HG03442 (cell line): ENCODE results near the gene REPIN1.
"Not testable (repeated sequence)": the region's sequence is repeated elsewhere in the genome, so short reads cannot be mapped to it uniquely, and the experiment has no call there.

Experiments
- ATAC-seq: cut with Tn5 transposase; IDR thresholded peaks from one replicate; pipeline ENCODE4 v1.9.1; 2021; ENCODE audit warnings: mild to moderate bottlenecking, moderate library complexity; ENCODE audit not compliant: unreplicated experiment

Gene REPIN1

GRCh38 chr7:150374472-150374871, 5.8 kb downstream of the REPIN1 start:
- no peak for ATAC-seq

DNA sequence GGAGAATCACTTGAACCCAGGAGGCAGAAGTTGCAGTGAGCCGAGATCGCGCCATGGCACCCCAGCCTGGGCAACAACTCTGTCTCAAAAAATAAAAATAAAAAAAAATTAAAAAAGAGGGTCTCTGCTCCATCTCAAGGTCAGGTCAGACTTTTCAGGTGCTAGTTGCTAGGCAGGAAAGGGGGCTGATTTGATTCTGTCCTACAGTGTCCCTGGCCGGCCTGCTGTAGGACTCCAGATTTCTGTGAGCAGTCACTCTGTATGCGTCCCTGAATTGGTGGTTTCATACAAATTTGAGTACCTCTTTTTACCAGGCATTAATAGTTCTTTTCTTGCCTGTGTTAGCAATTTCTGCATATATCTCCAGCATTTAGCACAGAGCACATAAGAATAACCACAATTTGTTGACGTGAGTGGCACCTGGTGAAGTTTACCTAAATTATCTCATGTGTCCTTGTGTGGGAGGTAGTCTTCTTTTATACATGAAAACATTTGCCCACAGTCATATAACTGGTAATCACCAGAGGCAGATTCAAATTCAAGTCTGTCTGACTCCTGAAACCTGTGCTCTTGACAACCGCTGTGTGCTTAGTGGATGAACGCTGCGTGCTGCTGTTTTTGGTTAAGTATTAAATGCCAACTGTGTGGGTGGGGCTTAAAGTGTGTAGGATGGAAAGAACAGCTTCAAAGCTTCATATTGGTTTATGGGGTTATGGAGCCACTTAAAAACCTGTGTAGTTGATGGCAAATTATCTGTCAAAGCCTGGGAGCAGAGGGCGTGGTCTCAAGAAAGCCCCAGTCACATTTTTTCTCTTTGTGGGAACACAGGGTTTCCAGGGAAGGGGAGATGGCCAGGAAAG, 7.3 kb downstream of the REPIN1 start:
- ATAC-seq: no peak

- no peak for ATAC-seq
Observed at GRCh38 chr7:150376560-150376959, 7.9 kb downstream of the REPIN1 start.

DNA sequence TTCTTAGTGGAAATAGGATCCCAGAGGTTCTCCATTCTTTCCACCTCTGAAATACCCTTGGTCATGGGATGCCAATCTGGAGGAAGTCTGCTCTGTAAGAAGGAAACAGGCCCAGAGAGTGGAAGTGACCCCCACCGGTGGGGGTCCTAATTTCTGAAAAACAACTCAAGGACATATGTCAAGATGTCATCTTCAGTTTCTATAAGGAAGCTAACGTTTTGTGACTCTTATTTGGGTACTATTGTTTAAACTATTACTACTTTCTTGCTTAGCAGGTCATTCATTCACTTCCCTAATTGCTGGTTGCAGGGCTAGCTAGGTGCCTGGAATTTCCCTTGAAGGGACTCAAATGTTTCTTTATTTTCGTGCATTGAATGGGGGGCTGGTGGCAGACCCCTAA, 8.6 kb downstream of the REPIN1 start:
- ATAC-seq: no peak

GRCh38 chr7:150377635-150378034, 9.0 kb downstream of the REPIN1 start:
- no peak for ATAC-seq

GRCh38 chr7:150378115-150378852, 9.7 kb downstream of the REPIN1 start:
- ATAC-seq: no peak

DNA sequence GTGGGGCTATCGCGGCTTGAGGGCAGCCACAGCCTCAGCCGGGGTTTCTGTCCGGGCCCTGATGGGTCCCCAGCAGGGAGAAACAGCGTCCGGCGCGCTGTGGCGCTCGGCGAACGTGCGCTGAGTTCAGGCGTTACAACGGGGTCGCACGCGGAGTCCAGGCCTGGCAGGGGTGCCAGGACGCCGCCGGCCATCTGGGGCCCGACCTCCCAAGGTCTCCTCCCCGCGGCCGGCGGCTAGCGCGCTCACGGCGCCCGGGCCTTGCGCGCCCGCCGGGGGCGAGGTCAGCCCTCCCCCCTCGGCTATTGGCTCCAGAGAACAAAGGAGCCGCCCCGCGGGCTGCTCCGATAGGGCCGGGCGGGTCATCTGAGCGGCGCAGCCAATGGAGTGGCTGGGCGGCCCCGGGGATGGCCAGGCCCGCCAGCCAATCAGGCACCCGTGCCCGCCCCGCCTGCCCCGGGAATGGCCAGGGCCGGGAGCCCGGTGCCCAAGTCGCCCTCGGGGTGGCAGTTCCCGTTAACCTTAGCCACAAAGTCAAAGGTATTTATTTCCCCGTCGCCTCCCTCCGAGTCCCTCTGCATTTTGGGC, 10.3 kb downstream of the REPIN1 start, which contains the start of gene ZNF775:
Gene ZNF775 (plus strand): TSS at position 478 of the 588 bp plus-strand sequence. CDS start 9,141 bp downstream, outside the sequence.
- peak; percentile 84 for ATAC-seq

DNA sequence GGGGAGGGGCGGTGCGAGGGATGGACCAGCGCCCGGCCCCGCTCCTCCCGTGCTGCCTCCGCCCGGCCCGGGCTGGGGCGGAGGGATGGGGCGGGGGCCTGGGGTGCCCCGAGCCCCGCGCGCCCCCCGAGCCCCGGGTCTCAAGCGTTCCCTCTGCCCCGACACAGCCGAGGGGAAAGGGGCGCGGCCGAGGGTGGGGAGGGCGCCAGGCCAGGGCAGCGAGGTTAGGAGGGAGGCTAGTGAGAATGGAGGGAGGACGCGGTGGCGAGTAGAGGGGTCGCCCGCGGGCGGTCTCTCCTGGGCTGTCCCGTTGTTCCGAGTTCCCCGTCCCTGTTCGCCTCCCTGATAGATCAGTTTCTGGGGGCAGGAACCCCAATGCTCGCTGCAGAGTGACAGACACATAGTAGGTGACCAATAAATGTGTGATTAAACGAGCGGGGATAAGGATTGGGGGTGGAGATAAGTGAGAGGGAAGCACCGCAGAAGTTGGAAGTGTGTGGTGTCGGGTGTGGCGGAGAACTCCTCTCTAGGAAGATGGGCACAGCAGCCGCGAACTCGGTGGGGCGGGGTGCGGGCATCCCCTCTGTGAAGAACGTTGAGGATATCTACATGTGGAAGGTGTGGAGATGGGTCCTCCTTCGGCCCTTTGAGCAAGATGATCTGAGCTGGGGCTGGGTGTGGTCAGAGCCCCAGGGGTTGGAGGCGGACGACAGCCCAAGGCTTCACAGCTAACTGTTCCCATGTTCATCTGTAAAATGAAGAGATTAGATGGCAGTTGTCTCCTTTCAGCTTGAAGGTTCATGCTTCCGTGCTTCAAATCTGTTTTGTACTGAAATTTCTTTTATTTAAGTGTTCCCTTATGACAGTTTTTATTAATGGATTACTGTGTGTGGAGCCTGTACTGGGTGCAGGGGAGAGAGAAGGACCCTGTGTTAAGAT, 11.1 kb downstream of the REPIN1 start:
- peak; percentile 23 for ATAC-seq

DNA sequence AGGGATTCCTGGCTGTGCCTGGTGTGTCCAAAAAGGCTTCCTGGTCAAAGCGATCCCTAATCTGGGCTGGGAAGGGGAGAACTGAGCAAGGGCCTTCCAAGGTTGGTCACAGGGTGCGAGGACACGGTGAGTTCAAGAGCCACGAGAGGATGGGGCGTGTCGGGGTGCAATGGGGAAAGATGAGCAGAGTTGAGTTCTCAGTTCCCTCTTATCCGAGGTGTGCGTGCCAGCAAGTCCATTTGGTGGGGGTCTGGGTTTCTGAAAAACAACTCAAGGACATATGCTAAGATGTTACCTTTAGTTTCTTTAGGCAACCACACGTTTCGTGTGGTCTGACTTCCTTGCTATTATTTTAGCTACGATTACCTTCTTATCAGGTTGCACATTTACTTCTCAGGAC, 11.8 kb downstream of the REPIN1 start:
- ATAC-seq: no peak

DNA sequence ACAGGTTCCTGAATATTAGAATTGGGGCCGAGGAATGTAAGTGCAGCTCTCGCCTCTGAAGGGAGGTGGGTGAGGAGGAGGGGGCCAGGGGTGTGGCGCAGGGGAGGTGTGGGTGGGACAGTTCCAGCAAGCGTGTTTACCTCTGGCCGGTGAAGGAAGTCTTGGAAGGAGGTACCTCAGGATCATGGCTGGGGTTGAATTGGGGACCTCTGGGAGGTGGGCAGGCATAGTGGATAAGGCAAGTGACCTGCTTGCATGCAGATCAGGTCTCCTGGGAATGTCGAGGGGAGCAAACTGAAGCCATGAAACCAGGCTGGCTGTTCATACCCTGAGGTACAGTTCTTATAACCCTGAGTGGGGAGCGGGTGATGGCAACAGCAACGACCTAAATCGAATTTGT, 12.5 kb downstream of the REPIN1 start:
- ATAC-seq: no peak

DNA sequence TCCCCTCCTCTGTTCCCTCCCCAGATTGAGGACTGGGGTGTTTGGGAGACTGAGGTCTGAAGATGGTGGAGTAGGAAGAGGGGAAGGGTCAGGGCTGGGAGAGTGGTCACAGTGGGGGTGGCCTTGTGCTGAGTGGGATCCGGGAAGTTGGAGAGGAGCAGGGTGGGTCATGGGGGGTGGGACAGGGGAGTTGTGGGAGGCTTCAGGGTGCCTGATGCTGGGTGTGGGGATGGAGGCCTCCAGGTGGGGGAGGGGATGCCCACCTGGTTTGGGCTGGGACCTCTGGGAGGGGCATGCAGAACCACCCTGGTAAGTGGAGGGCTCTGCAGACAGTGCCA, 13.1 kb downstream of the REPIN1 start:
- ATAC-seq: no peak

- ATAC-seq: no peak
Observed at GRCh38 chr7:150382123-150382843, 13.7 kb downstream of the REPIN1 start.

DNA sequence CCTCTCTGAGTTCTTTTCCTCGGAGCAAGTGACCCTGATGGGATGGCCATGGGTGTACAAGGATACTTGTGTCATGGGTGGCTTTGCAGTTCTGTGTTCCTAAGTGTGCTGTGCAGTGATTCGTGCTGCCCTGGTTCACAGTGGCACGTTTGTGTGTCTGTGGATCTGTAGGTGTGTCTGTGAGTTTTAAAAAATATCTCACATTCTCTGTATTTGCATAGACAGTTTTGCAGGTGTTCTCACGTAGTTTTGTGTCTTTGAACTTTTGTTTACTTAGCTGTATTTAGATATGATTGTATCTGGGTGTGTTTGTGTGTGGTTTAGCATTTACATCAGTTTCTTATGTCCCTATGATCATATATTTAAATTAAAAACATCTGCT, 14.2 kb downstream of the REPIN1 start:
- no peak for ATAC-seq

- no peak for ATAC-seq
Observed at GRCh38 chr7:150383710-150384397, 15.2 kb downstream of the REPIN1 start.

DNA sequence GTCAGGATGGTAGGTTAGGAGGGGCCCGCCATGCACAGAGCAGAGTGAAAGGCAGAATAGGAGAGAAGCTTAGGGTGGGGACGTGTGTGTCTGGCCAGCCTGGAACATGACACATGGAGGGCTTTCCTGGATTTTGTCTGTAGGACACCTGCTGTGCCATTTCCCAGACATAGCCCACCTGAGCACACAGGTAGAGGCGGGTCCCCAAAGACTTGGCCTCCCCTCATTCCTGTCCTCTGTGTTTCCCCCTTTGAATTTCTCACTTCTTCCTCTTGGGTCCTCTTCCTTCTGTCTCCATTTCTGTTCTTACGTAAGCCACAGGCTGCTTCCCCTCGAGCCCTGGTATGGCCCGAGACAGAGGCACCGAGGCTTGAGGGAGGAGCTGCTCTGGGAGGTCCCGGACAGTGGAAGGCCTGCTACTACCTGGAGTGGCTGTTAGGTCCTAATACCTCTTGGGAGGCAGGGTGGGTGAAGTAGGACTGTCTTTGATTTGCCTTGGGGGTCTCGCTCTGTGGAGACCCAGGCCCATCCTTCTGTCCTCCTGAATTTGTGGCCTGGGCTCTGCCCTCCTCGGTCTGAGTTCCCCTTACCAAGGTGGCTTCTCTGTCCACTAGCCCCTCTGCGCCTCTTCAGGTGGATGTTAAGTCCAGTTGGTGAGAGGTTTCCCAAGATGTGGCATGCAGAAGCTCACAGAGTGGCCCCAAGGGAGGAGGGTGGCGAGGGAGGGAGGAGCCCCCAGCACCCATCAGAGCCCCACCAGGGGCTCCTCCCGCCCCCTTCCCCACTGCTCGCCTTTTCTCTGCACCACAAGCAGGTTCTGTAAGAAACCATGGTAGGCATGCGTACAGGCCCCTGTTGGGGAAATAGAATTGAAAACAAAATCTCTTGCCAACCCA, 16.0 kb downstream of the REPIN1 start:
- no peak for ATAC-seq

DNA sequence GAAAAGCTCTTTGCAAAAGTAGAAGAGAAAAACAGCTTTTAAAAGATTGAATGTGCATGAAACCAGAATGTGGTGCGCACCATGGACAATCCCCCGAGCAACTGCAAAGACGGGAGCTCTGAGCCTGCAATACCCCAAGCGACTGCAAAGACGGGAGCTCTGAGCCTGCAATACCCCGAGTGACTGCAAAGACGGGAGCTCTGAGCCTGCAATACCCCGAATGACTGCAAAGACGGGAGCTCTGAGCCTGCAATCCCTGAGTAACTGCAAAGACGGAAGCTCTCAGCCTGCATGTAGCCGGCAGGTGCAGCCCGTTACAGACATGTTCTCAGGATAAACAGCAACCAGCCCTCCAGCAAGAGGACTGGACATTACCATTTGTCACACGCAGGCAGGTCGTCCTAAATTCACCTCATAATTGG, 16.7 kb downstream of the REPIN1 start:
- ATAC-seq: no peak

DNA sequence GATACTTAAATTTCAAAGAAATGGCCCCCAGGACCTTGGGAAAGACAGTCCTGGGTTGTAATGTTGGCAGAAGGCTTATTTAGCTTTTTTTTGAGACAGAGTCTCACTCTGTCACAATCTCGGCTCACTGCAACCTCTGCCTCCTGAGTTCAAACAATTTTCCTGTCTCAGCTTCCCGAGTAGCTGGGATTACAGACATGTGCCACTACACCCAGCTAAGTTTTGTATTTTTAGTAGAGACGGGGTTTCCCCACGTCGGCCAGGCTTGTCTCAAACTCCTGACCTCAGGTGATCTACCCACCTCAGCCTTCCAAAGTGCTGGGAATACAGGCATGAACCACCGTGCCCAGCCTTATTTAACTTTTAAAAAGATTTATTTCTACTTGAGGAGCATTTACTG, 17.3 kb downstream of the REPIN1 start:
- not testable (repeated sequence) for ATAC-seq

DNA sequence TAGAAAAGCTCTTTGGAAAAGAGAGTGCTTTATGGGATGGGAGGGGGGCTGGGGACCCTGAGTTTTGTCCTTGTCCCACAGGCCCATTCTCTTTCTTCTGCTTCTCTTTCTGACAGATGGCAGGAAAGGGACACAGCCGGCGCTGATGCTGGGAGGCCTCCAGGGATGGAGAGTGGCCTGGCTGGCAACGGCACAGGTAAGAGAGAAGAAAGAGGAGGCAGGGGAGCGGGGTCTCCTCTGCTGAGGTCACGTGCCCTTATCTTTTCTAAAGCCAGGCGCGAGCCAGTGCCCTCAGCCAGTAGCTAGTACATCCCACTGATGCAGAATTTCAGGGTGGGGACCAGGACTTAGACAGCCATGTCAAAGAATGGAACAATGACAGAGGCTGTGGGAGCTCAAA, 19.7 kb downstream of the REPIN1 start:
- no peak for ATAC-seq
